GM19238 (cell line): ENCODE measurements around the gene MED17.

ENCODE experiments used
- DNase-seq: peaks from one replicate; pipeline ENCODE4 v3.0.0; 2011; ENCODE audit warnings: low spot score; ENCODE audit not compliant: insufficient read length

The MED17 gene

GRCh38 chr11:93817426-93818348, 33.6 kb downstream of the MED17 start:
- DNase-seq, result no peak

- no peak for DNase-seq
Observed at GRCh38 chr11:93819966-93820695, 36.0 kb downstream of the MED17 start.

- no peak for DNase-seq
Observed at GRCh38 chr11:93820847-93821246, 36.8 kb downstream of the MED17 start.

GRCh38 chr11:93821617-93822016, 37.5 kb downstream of the MED17 start:
- DNase-seq, result no peak

- DNase-seq, result no peak
Observed at GRCh38 chr11:93822359-93822758, 38.3 kb downstream of the MED17 start.

- no peak for DNase-seq
Observed at GRCh38 chr11:93823210-93823609, 39.1 kb downstream of the MED17 start.

GRCh38 chr11:93827363-93827762, 43.3 kb downstream of the MED17 start:
- DNase-seq, result no peak

- DNase-seq, result no peak
Observed at GRCh38 chr11:93829598-93829997, 45.5 kb downstream of the MED17 start.

- DNase-seq, result no peak
Observed at GRCh38 chr11:93831343-93832127, 47.5 kb downstream of the MED17 start.

- no peak for DNase-seq
Observed at GRCh38 chr11:93832780-93833179, 48.7 kb downstream of the MED17 start.

- DNase-seq, result no peak
Observed at GRCh38 chr11:93838967-93839366, 54.9 kb downstream of the MED17 start.

GRCh38 chr11:93840180-93840579, 56.1 kb downstream of the MED17 start:
- DNase-seq, result no peak

- no peak for DNase-seq
Observed at GRCh38 chr11:93840981-93841380, 56.9 kb downstream of the MED17 start.

- no peak for DNase-seq
Observed at GRCh38 chr11:93841446-93841845, 57.4 kb downstream of the MED17 start.

- DNase-seq, result no peak
Observed at GRCh38 chr11:93842034-93842433, 58.0 kb downstream of the MED17 start.

GRCh38 chr11:93842461-93842860, 58.4 kb downstream of the MED17 start:
- no peak for DNase-seq

GRCh38 chr11:93843906-93844305, 59.8 kb downstream of the MED17 start:
- no peak for DNase-seq

- no peak for DNase-seq
Observed at GRCh38 chr11:93844568-93844967, 60.5 kb downstream of the MED17 start.

- no peak for DNase-seq
Observed at GRCh38 chr11:93845181-93846092, 61.4 kb downstream of the MED17 start.

- DNase-seq, result no peak
Observed at GRCh38 chr11:93846411-93846810, 62.3 kb downstream of the MED17 start.

GRCh38 chr11:93849201-93849600, 65.1 kb downstream of the MED17 start:
- DNase-seq, result no peak
